ENCODE measurements around the gene MCRS1.

Gene MCRS1

DNA sequence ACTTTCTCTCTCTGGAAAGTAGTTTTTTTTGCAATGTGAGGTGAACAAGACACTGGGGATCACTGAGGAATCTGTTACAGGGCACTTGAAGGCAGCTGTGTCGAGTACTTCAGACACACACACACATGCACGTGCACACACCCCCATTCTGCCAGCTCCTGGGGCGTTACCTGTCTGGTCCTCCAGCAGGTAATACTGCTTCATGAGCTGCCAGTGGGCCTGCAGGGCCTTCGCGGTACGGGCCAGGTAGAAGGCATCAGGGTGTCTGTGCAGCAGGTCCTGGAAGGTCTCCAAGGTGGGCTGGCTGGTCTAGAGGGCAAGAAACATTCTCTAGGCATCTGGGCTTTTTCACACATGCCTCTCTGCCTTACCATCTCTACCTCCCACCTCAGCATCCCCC is 5.1 kb downstream of the MCRS1 start:
- peaks cover 18% of the 10 kb centered on the region for H3K79me1 ChIP-seq (ENCODE audit: low read depth, low read length)
- H2AFZ ChIP-seq (ENCODE audit: low read length), result no peak overlapping the region
- H3K27ac ChIP-seq (replicated peaks; ENCODE audit: low read length), result no peak overlapping the region
- no CpG with 5 or more reads among the region's 6 CpGs for WGBS, 2 donors (ENCODE audit: extremely low coverage in 2 of 2, insufficient read length in 2 of 2, insufficient replicate concordance in 1 of 2)
- H4K91ac ChIP-seq (ENCODE audit: low read depth, low read length, poor library complexity), result no peak overlapping the region
- no peak overlapping the region for H2AK5ac ChIP-seq (ENCODE audit: low read depth, low read length)
- no peak overlapping the region for H2BK12ac ChIP-seq (ENCODE audit: low read length)
- H3K18ac ChIP-seq (ENCODE audit: low read length), result no peak overlapping the region
- H3K27me3 ChIP-seq (ENCODE audit: control insufficient read depth in 3 of 3, insufficient read depth in 3 of 3, low read depth in 1 of 3, low read length in 3 of 3), result no peaks in the 10 kb centered on the region
- no peak overlapping the region for H3K23ac ChIP-seq (ENCODE audit: low read depth, low read length, poor library complexity)
- no peak overlapping the region for H3K9ac ChIP-seq (ENCODE audit: low read depth, low read length, poor library complexity)
- H2BK120ac ChIP-seq (ENCODE audit: low read depth, low read length), result no peak overlapping the region
- no peaks in the 10 kb centered on the region for H3K9me3 ChIP-seq (replicated peaks in 1 of 2; ENCODE audit: control insufficient read depth in 2 of 2, insufficient read depth in 1 of 2, low read depth in 1 of 2, low read length in 2 of 2)
- peaks cover 1 to 3% of the 10 kb centered on the region in 2 donors for H3K4me1 ChIP-seq (ENCODE audit: control insufficient read depth in 2 of 2, insufficient read depth in 1 of 2, low read depth in 1 of 2, low read length in 2 of 2)
- H2BK15ac ChIP-seq (ENCODE audit: low read length), result no peak overlapping the region
- no peak overlapping the region for H3K4me3 ChIP-seq (ENCODE audit: low read length in 2 of 2)
- no peak overlapping the region for H2BK5ac ChIP-seq (ENCODE audit: low read length)
- no peak overlapping the region for H3K14ac ChIP-seq (ENCODE audit: low read length)
- H4K8ac ChIP-seq (ENCODE audit: low read depth, low read length), result no peak overlapping the region
- peaks cover 68 to 81% of the 10 kb centered on the region in 2 donors for H3K36me3 ChIP-seq (replicated peaks in 1 of 2; ENCODE audit: control insufficient read depth in 2 of 2, insufficient read depth in 2 of 2, low read length in 2 of 2)
- H3K4me2 ChIP-seq (ENCODE audit: insufficient read depth, low read length, poor library complexity, severe bottlenecking), result no peak overlapping the region
- no peak overlapping the region for H3K4ac ChIP-seq (ENCODE audit: low read length)
- no peak for DNase-seq (ENCODE audit: low spot score)

DNA sequence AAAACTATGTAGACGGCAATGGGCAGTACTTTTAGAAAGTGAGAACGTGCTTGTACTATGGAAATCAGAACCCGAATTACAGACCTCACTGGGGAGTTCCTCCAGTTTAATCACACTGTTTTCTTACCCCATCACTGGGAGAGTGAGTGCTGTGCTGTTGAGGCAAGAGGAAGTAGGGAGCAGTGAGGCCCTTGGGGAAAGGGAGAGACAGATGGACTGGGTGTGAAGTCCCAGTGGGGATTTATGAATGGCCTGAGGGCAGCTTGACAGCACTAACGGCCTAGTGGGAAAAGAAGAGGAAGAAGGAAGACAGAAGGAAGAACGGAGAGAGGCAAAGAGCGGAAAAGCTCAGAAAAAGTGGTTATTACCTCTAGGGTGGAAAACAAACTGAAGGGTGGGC is 5.7 kb downstream of the MCRS1 start:
- H3K36me3 ChIP-seq (replicated peaks in 1 of 2; ENCODE audit: control insufficient read depth in 2 of 2, insufficient read depth in 2 of 2, low read length in 2 of 2), result peaks cover 71 to 85% of the 10 kb centered on the region in 2 donors
- H3K9me3 ChIP-seq (replicated peaks in 1 of 2; ENCODE audit: control insufficient read depth in 2 of 2, insufficient read depth in 1 of 2, low read depth in 1 of 2, low read length in 2 of 2), result no peaks in the 10 kb centered on the region
- no peak overlapping the region for H3K14ac ChIP-seq (ENCODE audit: low read length)
- WGBS, 2 donors (ENCODE audit: extremely low coverage in 2 of 2, insufficient read length in 2 of 2, insufficient replicate concordance in 1 of 2), result no CpG with 5 or more reads among the region's 6 CpGs
- H2BK15ac ChIP-seq (ENCODE audit: low read length), result no peak overlapping the region
- no peak overlapping the region for H2BK12ac ChIP-seq (ENCODE audit: low read length)
- no peak overlapping the region for H2AFZ ChIP-seq (ENCODE audit: low read length)
- H3K9ac ChIP-seq (ENCODE audit: low read depth, low read length, poor library complexity), result no peak overlapping the region
- no peak for DNase-seq (ENCODE audit: low spot score)
- no peak overlapping the region for H4K91ac ChIP-seq (ENCODE audit: low read depth, low read length, poor library complexity)
- no peak overlapping the region for H3K4me2 ChIP-seq (ENCODE audit: insufficient read depth, low read length, poor library complexity, severe bottlenecking)
- H4K8ac ChIP-seq (ENCODE audit: low read depth, low read length), result no peak overlapping the region
- H3K27me3 ChIP-seq (ENCODE audit: control insufficient read depth in 3 of 3, insufficient read depth in 3 of 3, low read depth in 1 of 3, low read length in 3 of 3), result no peaks in the 10 kb centered on the region
- no peak overlapping the region for H2BK120ac ChIP-seq (ENCODE audit: low read depth, low read length)
- no peak overlapping the region for H3K4me3 ChIP-seq (ENCODE audit: low read length in 2 of 2)
- no peak overlapping the region for H3K23ac ChIP-seq (ENCODE audit: low read depth, low read length, poor library complexity)
- no peak overlapping the region for H3K27ac ChIP-seq (replicated peaks; ENCODE audit: low read length)
- H3K4me1 ChIP-seq (ENCODE audit: control insufficient read depth in 2 of 2, insufficient read depth in 1 of 2, low read depth in 1 of 2, low read length in 2 of 2), result peaks cover 1 to 3% of the 10 kb centered on the region in 2 donors
- H3K4ac ChIP-seq (ENCODE audit: low read length), result no peak overlapping the region
- H2AK5ac ChIP-seq (ENCODE audit: low read depth, low read length), result no peak overlapping the region
- H3K79me1 ChIP-seq (ENCODE audit: low read depth, low read length), result peaks cover 14% of the 10 kb centered on the region
- no peak overlapping the region for H3K18ac ChIP-seq (ENCODE audit: low read length)
- H2BK5ac ChIP-seq (ENCODE audit: low read length), result no peak overlapping the region

DNA sequence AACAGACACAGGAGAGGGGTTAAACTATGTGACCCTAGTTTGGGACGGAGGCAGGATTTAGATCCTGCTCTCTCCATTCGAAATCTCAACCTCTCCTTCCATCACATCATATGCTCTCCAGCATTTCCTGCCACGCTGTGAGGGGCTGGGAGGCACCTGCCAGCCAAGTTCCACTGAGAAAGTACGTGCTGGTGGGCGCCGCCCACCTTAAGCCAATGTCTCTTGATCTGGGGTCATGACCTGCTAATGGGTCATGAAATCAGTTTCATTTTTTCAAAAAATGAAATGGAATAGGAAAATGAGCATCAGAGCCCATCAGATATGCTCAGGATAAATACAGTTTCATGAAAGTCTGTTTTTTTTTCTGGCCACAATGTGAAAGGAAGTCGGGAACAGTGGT is 7.2 kb downstream of the MCRS1 start:
- H3K18ac ChIP-seq (ENCODE audit: low read length), result no peak overlapping the region
- H3K23ac ChIP-seq (ENCODE audit: low read depth, low read length, poor library complexity), result no peak overlapping the region
- H3K36me3 ChIP-seq (replicated peaks in 1 of 2; ENCODE audit: control insufficient read depth in 2 of 2, insufficient read depth in 2 of 2, low read length in 2 of 2), result peaks cover 81 to 96% of the 10 kb centered on the region in 2 donors
- no peaks in the 10 kb centered on the region for H3K4me1 ChIP-seq (ENCODE audit: control insufficient read depth in 2 of 2, insufficient read depth in 1 of 2, low read depth in 1 of 2, low read length in 2 of 2)
- H2BK120ac ChIP-seq (ENCODE audit: low read depth, low read length), result no peak overlapping the region
- H3K14ac ChIP-seq (ENCODE audit: low read length), result no peak overlapping the region
- no peak overlapping the region for H2BK15ac ChIP-seq (ENCODE audit: low read length)
- H2BK5ac ChIP-seq (ENCODE audit: low read length), result no peak overlapping the region
- H4K91ac ChIP-seq (ENCODE audit: low read depth, low read length, poor library complexity), result no peak overlapping the region
- peaks cover 6% of the 10 kb centered on the region for H3K79me1 ChIP-seq (ENCODE audit: low read depth, low read length)
- no peak overlapping the region for H2BK12ac ChIP-seq (ENCODE audit: low read length)
- no CpG with 5 or more reads among the region's 7 CpGs for WGBS, 2 donors (ENCODE audit: extremely low coverage in 2 of 2, insufficient read length in 2 of 2, insufficient replicate concordance in 1 of 2)
- H3K9ac ChIP-seq (ENCODE audit: low read depth, low read length, poor library complexity), result no peak overlapping the region
- no peaks in the 10 kb centered on the region for H3K27me3 ChIP-seq (ENCODE audit: control insufficient read depth in 3 of 3, insufficient read depth in 3 of 3, low read depth in 1 of 3, low read length in 3 of 3)
- no peak overlapping the region for H3K4me2 ChIP-seq (ENCODE audit: insufficient read depth, low read length, poor library complexity, severe bottlenecking)
- no peak overlapping the region for H4K8ac ChIP-seq (ENCODE audit: low read depth, low read length)
- H3K9me3 ChIP-seq (replicated peaks in 1 of 2; ENCODE audit: control insufficient read depth in 2 of 2, insufficient read depth in 1 of 2, low read depth in 1 of 2, low read length in 2 of 2), result no peaks in the 10 kb centered on the region
- no peak overlapping the region for H3K27ac ChIP-seq (replicated peaks; ENCODE audit: low read length)
- H2AK5ac ChIP-seq (ENCODE audit: low read depth, low read length), result no peak overlapping the region
- no peak overlapping the region for H2AFZ ChIP-seq (ENCODE audit: low read length)
- no peak for DNase-seq (ENCODE audit: low spot score)
- H3K4ac ChIP-seq (ENCODE audit: low read length), result no peak overlapping the region
- no peak overlapping the region for H3K4me3 ChIP-seq (ENCODE audit: low read length in 2 of 2)

GRCh38 chr12:49559011-49559675 is 8.8 kb downstream of the MCRS1 start:
- Histone ChIP-seq H3K27me3 (ENCODE audit: control insufficient read depth in 3 of 3, insufficient read depth in 3 of 3, low read depth in 1 of 3, low read length in 3 of 3) (no peaks in the 10 kb centered on the region), H3K23ac (ENCODE audit: low read depth, low read length, poor library complexity) (no peak overlapping the region), H2BK12ac (ENCODE audit: low read length) (no peak overlapping the region), H3K14ac (ENCODE audit: low read length) (no peak overlapping the region), H4K91ac (ENCODE audit: low read depth, low read length, poor library complexity) (no peak overlapping the region), H3K36me3 (replicated peaks in 1 of 2; ENCODE audit: control insufficient read depth in 2 of 2, insufficient read depth in 2 of 2, low read length in 2 of 2) (peaks cover 69 to 81% of the 10 kb centered on the region in 2 donors), H3K4me1 (ENCODE audit: control insufficient read depth in 2 of 2, insufficient read depth in 1 of 2, low read depth in 1 of 2, low read length in 2 of 2) (peaks cover 0 to 2% of the 10 kb centered on the region in 2 donors), H4K8ac (ENCODE audit: low read depth, low read length) (no peak overlapping the region), H2AK5ac (ENCODE audit: low read depth, low read length) (no peak overlapping the region), H2AFZ (ENCODE audit: low read length) (no peak overlapping the region), H3K4ac (ENCODE audit: low read length) (no peak overlapping the region), H2BK15ac (ENCODE audit: low read length) (no peak overlapping the region), H3K4me2 (ENCODE audit: insufficient read depth, low read length, poor library complexity, severe bottlenecking) (no peak overlapping the region), H3K9ac (ENCODE audit: low read depth, low read length, poor library complexity) (no peak overlapping the region), H3K9me3 (replicated peaks in 1 of 2; ENCODE audit: control insufficient read depth in 2 of 2, insufficient read depth in 1 of 2, low read depth in 1 of 2, low read length in 2 of 2) (no peaks in the 10 kb centered on the region), H2BK120ac (ENCODE audit: low read depth, low read length) (no peak overlapping the region), H3K4me3 (ENCODE audit: low read length in 2 of 2) (no peak overlapping the region), H3K18ac (ENCODE audit: low read length) (no peak overlapping the region), H2BK5ac (ENCODE audit: low read length) (no peak overlapping the region), H3K79me1 (ENCODE audit: low read depth, low read length) (peaks cover 6% of the 10 kb centered on the region), H3K27ac (replicated peaks; ENCODE audit: low read length) (no peak overlapping the region)
- DNase-seq (ENCODE audit: low spot score), result no peak
- WGBS, 2 donors (ENCODE audit: extremely low coverage in 2 of 2, insufficient read length in 2 of 2, insufficient replicate concordance in 1 of 2), result no CpG with 5 or more reads among the region's 17 CpGs
